GM10248 (cell line): ENCODE results near the gene SNTG2.

Experiments used
- CTCF ChIA-PET: fragments of 300-600 bp; sonication (Branson Sonifier 250); formaldehyde crosslinking; extraction: SDS; loops from one replicate; lab custom pipeline; 2021; ENCODE audit warnings: antibody characterized with exemption; lab: Yijun Ruan, JAX
- POLR2A ChIA-PET: fragments of 350-650 bp; sonication (Branson Sonifier 250); formaldehyde crosslinking; extraction: SDS; loops from one replicate; lab custom pipeline; 2020; ENCODE audit warnings: antibody characterized with exemption; lab: Yijun Ruan, JAX
- DNase-seq: peaks from one replicate; pipeline ENCODE4 v3.0.0; 2012; ENCODE audit errors: extremely low spot score
- TF ChIP-seq, protein P1 (sequence below): IDR thresholded peaks from 2 replicates; pipeline ENCODE4 v1.5.1; 2012; ENCODE audit warnings: mild to moderate bottlenecking, low read depth; ENCODE audit errors: extremely low read depth, missing control alignments, control extremely low read depth

SNTG2 gene

GRCh38 chr2:1300284-1300683 is 349.6 kb downstream of the SNTG2 start:
- TF ChIP-seq, protein P1, sequence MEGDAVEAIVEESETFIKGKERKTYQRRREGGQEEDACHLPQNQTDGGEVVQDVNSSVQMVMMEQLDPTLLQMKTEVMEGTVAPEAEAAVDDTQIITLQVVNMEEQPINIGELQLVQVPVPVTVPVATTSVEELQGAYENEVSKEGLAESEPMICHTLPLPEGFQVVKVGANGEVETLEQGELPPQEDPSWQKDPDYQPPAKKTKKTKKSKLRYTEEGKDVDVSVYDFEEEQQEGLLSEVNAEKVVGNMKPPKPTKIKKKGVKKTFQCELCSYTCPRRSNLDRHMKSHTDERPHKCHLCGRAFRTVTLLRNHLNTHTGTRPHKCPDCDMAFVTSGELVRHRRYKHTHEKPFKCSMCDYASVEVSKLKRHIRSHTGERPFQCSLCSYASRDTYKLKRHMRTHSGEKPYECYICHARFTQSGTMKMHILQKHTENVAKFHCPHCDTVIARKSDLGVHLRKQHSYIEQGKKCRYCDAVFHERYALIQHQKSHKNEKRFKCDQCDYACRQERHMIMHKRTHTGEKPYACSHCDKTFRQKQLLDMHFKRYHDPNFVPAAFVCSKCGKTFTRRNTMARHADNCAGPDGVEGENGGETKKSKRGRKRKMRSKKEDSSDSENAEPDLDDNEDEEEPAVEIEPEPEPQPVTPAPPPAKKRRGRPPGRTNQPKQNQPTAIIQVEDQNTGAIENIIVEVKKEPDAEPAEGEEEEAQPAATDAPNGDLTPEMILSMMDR = no peak
- DNase-seq = no peak
- ChIA-PET CTCF (interaction anchor here (1.2 kb wide), 1 partner anchor 94 kb away, joined by 3 read pairs; no protein-coding TSS in a partner anchor), POLR2A (no interaction called here)

DNA sequence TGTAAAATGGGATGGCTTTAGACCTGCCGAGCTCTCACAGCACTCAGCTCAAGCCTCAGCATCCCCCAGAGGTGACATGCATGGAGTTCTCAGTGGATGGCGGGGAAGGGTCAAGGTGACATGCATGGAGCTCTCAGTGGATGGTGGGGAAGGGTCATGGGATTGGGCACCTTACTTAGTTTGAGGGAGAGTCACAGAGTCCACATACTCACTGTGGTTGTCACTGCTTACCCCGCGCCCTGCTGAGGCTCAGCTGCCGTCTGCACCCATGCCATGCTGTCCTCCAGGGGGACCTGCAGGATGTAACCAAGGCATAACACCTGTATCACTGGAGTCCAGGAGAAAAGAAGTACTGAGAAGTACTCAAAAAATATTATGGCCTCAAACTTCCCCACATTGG is 350.4 kb downstream of the SNTG2 start:
- TF ChIP-seq, protein P1 = no peak
- ChIA-PET POLR2A (no interaction called here), CTCF (interaction anchor here (0.8 to 1.2 kb wide), 2 partner anchors 30 to 95 kb away, joined by 3 read pairs; no protein-coding TSS in a partner anchor)
- no peak for DNase-seq

DNA sequence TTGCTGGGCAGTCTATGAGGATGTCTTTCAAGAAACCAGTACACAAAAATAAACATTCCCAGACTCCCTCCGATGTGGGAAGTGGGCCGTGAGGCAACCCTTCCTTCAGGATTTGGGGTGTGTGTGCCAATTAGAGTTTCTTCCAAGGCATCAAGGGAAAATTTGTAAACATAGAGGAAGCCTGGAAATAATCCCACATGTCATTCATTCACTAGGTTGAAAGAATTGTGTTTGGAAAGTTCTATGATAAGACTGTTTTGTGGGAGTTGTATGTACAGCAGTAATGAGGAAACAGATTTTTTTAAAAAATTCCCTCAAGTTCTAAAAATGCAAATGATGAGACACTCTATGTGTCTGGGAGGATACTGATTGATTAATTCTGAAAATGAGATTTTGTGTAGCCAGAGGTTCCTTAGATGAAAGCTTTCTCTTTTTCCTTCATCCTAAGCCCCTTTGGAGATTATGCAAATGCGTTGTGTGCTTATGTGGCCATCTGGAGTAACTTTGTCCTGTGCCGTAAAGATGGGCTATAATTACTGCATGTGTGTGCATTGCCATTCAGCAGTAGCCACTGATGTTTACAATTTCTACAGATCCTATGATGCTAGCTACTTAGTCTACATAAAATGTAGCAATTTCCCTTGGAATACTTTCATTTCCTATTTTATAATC is 354.8 kb downstream of the SNTG2 start:
- no peak for DNase-seq
- ChIA-PET POLR2A (no interaction called here), CTCF (no interaction called here)
- TF ChIP-seq, protein P1 = no peak

GRCh38 chr2:1306014-1306686 is 355.5 kb downstream of the SNTG2 start:
- TF ChIP-seq, protein P1 = no peak
- ChIA-PET CTCF (no interaction called here), POLR2A (no interaction called here)

GRCh38 chr2:1306687-1307516 is 356.3 kb downstream of the SNTG2 start:
- TF ChIP-seq, protein P1 = no peak
- ChIA-PET POLR2A (no interaction called here), CTCF (interaction anchor here (1.2 kb wide), 1 partner anchor 31 kb away, joined by 3 read pairs; no protein-coding TSS in a partner anchor)
- DNase-seq = no peak

More at GRCh38 chr2:1306014-1306686, 355.5 kb downstream of the SNTG2 start:
- no peak for DNase-seq

DNA sequence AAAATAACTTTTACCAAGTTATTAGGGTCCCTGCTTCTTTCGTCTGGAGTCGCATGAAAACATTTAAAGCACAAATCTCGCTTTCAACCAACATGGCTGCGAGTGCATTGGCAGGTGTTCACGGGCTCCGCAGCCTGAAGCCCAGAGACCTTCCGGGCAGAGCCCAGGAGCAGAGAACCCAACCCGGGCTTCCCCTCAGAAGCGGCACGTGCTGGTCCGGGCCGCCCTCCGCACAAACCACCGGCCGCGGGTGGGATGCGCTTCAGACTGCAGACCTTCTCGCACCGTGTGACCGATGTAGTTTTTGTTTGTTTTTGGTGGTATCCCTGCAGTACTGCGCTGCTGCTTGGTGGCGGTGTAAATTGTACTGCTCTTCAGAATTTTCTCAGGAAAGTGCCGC is 357.0 kb downstream of the SNTG2 start:
- TF ChIP-seq, protein P1 = no peak
- no peak for DNase-seq
- ChIA-PET CTCF (interaction anchor here (1.2 kb wide), 1 partner anchor 31 kb away, joined by 3 read pairs; no protein-coding TSS in a partner anchor), POLR2A (no interaction called here)
